NCI-H526 (cell line): ENCODE measurements around the gene SDF2L1.
A peak's percentile ranks its signal among the peaks of the same experiment; 100 is the strongest.
"Not testable (repeated sequence)": the region's sequence is repeated elsewhere in the genome, so short reads cannot be mapped to it uniquely, and the experiment has no call there.

ENCODE experiments used
- DNase-seq, 2 experiments: peaks; one replicate each; lab custom pipeline; 2025; lab: John Stamatoyannopoulos, UW

Gene SDF2L1

DNA sequence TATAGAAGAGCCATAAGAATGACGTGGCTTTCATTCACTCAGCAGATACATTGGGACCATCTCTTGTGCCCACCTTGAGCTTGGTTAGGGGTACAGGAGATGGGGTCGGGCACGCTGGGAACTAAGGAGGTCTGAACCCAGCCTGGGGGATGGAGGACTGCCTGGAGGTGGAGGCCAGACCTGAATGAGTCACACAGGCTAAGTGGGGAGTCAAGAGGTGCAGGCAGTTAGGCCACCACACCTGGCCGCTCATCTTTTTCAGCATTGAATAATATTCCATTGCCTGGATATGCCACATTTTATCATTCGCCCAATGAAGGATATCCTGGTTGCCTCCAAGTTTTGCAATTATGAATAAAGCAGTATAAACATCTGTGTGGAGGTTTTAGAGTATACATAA, 19.9 kb downstream of the SDF2L1 start:
- no peak for DNase-seq

DNA sequence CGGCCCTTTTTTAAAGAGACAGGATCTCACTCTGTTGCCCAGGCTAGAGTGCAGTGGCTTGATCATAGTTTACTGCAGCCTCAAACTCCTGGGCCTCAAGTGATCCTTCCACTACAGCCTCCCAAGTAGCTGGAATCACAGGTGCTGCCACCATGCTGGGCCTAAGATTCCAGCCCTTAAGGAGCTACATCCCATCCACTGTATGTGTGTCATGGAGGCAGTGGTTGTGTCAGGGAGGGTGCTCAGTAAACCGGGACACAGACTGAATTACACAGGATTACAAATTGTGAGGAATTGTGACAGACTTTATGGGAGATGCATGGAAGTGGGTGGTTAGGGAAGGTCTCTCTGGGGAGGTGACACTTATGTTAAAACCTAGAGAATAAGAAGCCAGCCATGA, 21.6 kb downstream of the SDF2L1 start:
- no peak for DNase-seq

DNA sequence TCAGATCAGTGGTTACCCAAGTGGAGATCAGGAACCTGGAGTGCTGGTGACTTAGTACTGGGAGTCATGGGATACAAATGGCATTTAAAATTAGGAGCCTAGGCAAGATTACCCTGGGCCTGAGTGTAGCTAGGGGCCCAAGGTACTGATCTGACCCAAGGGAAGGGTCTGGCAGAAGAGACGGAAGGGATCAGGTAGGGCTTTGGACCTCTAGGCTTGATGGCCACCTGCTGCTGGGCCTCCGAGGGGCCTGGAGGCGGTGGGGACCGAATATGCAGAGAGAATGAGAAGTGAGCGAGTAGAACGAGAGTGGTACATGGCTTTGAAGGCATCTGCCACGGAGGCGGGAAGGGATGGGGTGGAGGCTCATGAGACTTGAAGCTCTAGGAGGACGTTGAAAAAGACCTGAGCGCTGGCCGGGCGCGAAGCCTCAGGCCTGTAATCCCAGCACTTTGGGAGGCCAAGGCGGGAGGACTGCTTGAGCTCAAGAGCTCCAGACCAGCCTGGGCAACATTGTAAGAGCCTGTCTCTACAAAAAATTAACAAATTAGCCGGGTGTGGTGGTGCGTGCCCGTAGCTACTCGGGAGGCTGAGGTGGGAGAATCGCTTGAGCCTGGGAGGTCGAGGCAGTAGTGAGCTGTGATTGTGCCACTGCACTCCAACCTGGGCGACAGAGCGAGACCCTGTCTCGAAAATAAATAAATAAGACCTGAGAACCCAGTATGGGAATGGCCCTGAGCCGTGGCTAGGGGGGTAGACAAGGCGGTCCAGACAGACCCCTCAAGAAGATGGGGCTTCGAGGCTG, 23.1 kb downstream of the SDF2L1 start:
- DNase-seq = no peak

DNA sequence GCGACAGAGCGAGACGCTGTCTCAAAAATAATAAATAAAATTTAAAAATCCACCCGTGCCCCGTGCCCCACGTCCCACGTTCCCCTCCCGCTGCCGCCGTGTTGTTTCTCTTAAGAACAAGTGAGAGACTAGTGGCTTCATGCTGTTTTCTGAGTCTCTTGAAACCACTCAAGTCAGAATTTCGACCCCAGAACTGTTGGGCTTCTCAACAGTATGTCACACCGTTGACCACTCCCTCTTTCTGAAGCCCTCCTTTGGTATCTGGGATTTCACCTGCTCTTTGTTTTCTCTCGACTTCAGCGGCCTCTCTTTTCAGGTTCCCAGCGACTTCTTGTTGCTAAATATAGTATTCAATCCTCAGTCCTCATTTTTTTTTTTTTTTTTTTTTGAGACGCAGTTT, 24.7 kb downstream of the SDF2L1 start:
- no peak for DNase-seq

DNA sequence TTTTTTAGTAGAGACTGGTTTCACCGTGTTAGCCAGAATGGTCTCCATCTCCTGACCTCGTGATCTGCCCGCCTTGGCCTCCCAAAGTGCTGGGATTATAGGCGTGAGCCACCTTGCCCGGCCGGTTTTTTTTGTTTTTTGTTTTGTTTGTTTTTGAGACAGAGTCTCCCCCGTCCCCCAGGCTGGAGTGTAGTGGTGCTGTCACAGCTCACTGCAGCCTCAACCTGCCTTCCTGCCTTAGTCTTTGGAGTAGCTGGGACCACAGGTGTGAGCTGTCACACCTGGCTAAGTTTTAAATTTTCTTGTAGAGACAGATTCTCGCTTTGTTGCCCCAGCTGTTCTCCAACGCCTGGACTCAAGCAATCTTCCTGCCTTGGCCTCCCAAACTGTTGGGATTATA, 26.9 kb downstream of the SDF2L1 start:
- peak in 1 of 2 experiments; percentile 33 for DNase-seq

DNA sequence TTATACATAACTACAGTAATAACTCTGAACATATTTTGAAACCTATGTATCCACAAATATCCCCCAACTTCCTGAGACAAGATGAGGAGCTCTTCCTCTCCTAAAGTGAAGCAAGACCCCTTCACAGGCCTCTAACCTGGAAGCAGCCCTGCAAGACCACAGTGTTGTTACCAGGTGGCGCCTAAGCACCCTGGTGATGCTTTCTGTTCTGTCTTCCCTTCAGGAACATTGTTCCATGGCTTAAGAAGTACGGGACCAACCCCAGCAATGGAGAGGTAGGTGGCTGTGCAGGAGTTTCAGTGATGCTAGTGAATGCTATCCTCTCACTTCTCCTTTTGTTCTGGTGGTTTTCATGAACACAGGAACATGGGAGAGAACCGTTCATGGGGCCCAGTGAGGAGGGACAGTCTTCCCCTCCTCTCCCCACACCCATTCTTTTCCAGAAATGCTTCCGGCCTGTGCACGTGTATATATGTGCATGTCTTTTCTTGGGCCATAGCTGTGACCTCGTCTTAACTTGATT, 30.1 kb downstream of the SDF2L1 start:
- no peak for DNase-seq

DNA sequence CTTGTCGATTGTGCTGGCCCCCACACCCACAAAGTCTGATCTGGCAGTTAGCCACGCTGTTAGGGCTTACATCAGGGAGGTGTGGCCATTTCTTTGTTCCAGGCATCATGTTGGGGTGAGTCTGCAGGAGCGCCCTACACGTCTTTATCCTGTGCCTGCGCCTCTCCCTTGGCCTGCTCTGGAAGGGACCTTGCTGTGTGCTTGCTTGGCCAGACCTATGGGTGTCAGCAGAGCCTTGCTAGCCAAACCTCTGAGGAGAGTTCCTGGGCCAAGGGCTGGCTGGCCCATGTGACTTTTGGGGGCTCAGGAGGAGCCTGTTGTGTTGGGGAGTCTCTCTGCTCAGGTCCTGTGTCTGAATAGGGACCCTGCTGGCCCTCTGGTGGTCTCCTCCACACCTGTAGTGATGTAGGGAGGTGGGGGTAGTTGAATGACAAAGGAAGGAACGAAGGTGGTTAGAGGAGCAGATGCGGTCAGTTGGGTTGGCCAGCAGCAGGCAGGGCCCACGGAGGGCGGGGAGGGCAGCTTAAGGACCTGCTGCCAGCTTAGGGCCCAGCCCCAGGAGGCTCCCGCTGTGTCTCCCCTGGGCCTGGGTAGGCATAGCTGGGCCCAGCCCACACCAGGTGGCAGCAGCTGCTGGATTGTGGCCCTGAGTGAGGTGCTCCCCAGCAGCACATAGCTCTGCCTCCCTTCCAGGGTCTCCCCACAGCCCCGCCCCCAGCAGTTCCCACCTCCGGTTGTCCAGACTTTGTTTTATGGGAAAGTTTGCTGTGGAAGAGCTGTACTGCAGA, 31.6 kb downstream of the SDF2L1 start:
- no peak for DNase-seq

DNA sequence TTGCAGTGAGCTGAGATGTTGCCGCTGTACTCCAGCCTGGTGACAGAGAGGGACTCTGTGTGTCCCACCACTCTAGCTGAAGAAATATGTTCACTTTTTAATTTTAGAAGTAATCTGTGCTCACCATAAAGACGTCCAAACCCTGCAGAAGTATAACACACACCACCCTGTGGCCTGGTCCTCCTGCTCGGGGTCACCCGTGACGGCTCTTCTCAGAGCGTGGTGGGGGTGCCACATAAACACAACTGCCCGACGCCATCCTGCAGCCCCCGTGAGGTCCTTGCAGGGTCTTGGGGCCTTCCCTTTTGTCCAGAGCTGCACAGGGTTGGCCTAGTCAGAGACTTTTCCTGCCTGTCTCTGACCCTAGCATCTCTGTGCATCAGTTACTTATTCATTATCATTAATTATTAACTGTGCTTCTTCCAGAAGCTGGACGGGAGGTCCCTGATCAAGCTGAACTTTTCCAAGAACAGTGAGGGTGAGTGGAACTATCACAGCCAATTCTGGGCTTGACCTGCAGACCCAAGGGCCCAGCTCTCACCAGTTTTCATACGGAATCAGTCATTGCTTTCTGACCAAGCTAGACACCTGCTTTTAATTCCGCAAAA, 32.6 kb downstream of the SDF2L1 start:
- DNase-seq = no peak

DNA sequence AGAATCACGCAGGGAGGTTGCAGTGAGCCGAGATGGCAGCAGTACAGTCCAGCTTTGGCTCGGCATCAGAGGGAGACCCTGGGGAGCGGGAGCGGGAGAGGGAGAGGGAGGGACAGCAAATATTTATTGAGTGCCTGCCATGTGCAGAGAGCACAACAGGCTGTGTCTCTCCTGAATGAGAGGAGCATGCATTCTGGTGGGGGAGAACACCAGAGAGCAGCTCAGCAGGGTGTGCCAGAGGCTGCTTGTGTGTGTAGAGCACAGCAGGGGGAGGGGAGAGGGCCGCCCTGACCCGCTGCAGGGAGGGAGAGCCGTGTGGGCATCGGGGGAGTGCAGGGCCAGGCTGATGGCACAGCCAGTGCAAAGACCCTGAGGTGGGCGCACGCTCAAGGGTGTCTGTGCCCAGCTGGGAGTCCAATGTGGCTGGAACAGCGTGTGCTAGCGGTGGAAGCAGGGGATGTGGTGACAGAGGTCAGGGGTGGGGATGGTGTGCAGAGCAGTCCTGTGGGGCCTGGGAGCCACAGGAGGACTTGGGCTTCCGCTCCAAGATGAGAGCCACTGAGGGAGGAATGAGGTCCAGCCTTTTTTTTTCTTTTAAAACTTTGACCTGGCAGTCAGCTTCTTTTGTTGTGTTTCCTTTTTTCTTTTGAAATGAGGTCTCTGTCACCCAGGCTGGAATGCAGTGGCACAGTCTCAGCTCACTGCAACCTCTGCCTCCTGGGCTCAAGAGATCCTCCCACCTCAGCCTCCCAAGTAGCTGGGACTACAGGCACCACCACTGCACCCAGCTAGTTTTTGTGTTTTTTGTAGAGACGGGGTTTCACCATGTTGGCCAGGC, 35.7 kb downstream of the SDF2L1 start:
- DNase-seq = no peak

DNA sequence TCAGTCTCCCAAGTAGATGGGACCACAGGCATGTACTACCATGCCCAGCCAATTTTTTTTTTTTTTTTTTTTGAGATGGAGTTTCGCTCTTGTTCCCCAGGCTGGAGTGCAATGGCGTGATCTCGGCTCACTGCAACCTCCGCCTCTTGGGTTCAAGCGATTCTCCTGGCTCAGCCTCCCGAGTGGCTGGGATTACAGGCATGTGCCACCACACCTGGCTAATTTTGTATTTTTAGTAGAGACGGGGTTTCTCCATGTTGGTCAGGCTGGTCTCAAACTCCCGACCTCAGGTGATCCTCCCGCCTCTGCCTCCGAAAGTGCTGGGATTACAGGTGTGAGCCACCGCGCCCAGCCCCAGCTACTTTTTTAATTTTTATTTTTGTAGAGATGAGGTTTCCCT, 36.7 kb downstream of the SDF2L1 start:
- not testable (repeated sequence) for DNase-seq

DNA sequence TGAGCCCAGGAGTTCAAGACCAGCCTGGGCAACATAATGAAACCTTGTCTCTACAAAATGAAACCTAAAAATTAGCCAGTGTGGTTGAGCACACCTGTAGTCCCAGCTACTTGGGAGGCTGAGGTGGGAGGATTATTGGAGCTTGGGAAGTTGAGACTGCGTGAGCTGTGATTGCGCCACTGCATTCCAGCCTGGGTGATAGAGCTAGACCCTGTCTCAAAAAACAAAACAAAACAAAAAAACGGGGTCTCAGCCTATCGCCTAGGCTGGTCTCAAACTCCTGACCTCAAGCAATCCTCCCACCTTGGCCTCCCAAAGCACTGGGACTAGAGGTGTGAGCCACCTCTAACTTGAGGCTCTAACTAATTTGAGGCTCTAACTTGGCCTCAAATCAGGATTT, 37.3 kb downstream of the SDF2L1 start:
- no peak for DNase-seq

DNA sequence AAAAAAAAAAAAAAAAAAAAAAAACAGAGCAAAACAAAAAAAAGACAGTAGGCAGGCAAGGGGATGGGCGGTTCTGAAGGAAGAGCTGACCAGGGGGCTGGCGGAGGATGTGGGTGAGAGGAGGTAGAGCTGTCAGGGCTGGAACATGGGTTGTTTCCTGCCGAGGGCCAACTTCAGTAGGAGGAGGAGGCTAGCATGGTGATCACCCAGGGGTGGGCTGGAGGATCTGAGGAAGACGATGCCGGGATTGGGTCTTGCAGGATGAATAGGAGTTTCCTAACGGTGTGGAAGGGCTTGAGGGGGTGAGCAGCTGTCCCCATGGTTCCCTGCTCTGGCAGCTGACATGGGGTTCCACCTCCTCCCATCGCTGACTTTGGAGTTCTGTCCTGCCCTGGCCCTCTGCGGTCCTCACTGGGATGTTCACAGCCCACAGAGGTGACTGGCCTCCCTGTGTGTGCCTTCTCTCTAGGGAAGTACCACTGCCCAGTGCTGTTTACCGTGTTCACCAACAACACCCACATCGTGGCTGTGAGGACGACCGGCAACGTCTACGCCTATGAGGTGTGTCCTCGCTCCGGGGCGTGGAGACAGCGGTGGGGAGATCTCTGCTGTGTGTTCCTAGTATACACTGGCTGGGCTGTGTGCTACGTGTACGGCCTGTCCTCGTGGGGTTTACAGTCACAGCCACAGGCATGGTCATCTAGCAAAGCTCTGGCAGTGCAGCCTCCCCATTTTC, 38.9 kb downstream of the SDF2L1 start:
- DNase-seq = no peak

DNA sequence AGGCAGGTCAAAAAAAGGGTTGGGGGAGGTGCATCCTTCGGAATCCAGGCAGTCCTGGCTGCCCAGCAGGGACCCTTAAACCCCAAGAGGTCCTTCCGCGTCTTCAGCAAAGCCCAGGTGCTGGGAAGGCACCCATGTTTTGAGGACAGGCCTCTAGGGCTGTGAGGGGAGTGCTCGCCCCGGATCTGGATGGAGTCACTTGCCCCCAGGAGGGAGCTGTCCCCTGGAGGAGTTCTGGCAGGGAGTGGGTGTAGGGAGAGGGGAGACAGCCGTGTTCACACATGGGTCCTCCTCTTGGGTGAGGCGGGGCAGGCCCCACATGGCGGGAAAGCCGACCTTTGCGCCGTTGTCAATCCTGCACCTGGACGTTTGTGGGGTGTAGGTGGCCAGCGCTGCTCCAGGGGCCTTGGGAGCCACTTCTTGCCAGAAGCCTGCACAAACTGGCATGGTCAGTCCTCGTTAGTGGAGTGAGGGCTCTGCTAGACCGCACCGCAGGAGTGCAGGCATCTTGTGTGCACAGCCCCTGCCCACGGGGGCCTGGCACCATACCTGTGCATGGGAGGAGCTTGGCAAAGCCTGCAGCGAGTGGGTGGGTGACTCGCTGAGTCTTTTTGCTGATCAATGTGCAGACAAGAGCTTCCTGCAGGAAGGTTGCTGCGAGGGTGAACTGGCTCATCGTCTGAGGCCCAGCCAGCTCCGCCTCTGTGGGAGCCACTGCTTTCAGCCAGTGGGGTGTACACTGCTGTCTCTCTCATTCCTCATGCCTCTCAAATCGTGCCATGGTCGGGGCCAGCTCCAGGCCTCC, 39.7 kb downstream of the SDF2L1 start:
- no peak for DNase-seq

DNA sequence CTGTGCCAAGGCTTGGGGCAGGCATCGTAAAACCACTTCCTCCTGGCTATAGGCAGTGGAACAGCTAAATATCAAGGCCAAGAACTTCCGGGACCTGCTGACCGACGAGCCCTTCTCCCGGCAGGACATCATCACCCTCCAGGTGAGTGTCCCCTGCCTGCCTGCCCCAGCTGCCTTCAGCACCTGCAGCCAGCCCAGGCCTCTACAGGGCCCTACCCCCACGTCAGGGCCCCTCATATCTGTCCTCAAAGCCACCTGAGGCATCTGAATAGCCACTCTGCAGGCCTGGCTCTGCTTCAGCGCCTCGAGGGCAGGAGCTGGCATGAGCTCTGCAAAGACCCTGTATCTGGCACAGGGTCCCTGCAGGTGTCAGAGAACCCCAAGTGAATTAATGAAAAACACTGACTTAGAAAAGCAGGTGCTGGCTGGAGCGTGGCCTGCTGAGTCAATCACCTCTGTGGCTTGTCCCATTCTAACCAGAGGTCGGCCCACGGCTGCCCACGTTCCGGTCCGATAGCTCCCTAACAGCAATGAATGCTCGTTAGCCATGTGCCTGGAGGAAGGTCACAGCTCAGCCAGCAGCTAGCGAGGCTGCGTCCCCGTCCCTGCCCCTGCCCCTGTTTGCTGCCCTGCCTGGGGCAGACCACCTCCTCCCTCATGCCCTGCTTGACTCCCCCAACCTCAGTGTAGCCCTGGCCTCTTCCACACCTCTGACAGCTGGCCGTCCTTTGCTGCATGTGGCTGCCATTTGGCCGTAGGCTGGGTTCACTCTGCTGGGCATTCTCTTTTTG, 40.5 kb downstream of the SDF2L1 start:
- no peak for DNase-seq

DNA sequence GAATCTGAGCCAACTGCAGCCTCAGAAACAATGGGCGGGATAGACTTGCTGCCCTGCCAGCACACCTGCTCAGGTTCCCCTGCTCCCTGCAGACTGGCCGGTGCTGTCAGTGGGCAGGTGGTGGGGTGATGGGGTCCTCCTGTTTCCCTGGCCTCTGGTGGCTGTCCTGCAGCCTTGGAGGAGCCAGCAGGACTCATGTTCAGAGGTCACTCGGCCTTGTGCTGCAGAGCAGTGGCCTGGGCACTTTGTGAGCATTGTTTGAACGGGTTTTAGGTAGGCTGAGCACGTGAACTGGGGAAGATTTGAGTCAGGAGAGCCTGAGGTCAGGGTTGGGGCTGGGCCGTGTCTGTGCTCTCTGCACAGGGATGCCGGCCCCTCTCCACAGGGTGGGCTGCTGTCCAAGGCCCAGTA, 41.3 kb downstream of the SDF2L1 start:
- DNase-seq = no peak

DNA sequence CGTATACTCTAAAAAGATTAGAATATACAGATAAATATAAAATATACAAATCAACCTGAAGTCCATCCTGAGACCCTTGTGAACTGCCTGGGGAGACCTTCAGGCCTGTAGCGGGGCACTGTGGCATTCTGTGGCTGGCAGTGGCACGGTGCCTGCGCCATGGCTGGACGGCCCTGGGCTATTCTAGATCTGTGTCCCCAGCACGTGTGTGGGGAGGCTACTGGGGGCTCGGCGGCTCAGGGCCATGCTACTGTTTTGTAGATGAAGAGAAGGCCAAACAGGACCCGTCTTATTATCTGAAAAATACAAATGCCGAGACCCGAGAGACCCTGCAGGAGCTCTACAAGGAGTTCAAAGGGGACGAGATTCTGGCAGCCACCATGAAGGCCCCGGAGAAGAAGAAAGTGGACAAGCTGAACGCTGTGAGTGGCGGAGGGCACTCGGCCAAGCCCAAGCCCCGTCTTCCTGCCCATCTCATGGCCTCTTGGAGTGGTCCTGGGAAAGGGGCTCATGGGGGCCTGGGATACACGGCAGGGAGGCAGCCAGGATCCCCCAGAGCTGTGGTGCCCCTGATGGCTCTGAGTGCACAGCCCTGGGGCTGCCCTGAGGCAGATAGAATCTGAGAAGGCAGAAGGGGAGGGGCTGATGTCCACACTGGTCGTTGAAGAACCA, 42.5 kb downstream of the SDF2L1 start:
- DNase-seq = no peak

DNA sequence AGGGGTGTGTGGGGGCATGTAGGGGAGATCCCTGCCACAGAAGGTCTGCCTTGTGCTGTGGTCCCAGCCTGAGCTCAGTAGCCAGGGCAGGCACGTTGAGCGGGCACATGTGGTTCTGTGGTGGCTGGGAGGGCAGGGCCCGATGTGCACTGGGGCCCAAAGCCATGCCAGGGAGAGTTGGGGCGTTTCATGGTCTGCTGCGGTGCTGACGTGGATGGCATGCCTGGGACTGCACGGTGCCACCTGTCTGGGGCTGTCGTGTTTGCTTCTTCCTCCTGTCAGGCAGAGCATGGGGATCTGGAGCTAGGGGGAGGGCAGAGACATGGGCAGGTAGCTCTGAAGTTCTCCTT, 43.0 kb downstream of the SDF2L1 start:
- DNase-seq = no peak

DNA sequence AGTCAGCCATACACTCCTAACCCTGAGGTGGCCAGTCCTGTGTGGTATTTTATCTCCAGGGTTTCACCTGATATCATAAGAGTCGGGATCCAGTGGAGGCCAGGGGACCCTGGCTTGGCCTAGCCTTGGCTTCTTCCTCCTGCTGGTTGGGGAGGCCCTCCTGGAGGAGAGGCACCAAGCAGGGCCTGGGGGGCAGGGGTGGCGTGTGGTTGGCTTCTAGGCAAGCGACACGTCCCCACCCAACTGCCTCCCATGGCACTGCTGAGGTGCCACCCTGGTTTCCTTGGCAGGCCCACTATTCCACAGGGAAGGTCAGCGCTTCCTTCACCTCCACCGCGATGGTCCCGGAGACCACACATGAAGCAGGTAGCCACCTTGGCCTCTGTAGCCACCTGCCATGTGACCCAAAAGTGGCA, 44.1 kb downstream of the SDF2L1 start:
- no peak for DNase-seq
